ENCODE data around the gene GALNT4.

Gene GALNT4

DNA sequence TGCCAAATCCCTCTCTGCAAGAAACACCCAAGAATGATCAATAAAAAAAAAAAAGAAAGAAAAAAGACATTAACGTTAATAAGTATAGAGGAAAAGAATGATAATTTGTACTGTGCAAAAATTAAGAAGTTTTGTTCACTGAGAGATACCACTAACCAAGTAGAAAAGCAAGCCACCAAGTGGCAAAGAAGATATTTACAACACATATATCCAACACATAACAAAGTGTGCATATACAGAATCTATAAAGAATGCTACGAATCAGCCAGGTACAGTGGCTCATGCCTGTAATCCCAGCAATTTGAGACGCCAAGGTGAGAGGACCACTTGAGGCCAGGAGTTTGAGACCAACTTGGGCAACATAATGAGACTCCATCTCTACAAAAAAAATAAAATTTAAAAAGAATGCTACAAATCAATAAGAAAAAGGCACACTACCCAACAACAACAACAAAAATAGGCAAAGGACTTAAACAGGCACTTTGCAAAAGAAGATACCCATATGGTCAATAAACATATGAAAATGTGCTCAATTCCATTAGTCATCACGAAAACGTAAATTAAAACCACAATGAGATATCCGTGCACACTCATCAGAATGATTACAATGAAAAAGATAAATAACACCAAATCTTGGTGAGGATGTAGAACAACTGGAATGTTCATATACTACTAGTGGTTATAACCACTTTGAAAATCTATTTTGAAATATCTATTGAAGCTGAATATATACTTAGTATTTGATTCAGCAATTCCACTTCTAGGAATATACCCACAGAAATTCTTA is 19.8 kb downstream of the GALNT4 start:
- Histone ChIP-seq H3K9ac (ENCODE audit: low read length) (no peak overlapping the region), H3K4me3 (ENCODE audit: insufficient read depth, low read length, poor library complexity, severe bottlenecking) (no peak overlapping the region), H3K79me2 (ENCODE audit: insufficient read depth, low read length) (no peaks in the 10 kb centered on the region), H3K9me3 (ENCODE audit: insufficient read depth, low read length) (no peaks in the 10 kb centered on the region), H3K27me3 (ENCODE audit: low read length) (no peaks in the 10 kb centered on the region), H3K27ac (ENCODE audit: low read depth, low read length) (no peak overlapping the region), H3K4me2 (ENCODE audit: low read depth, low read length, poor library complexity, severe bottlenecking) (no peak overlapping the region), H4K20me1 (ENCODE audit: low read depth, low read length) (no peaks in the 10 kb centered on the region), H3K9me2 (replicated peaks; ENCODE audit: insufficient read depth, low read length) (no peaks in the 10 kb centered on the region), H2AFZ (ENCODE audit: low read depth, low read length, severe bottlenecking) (no peak overlapping the region), H3F3A (ENCODE audit: insufficient read depth) (no peaks in the 10 kb centered on the region), H3K36me3 (ENCODE audit: low read length) (no peaks in the 10 kb centered on the region)
- TF ChIP-seq EZH2phosphoT487 (conservative IDR thresholded peaks at IDR 0.05; ENCODE audit: low read length), result no peak
- TF ChIP-seq, protein P1, sequence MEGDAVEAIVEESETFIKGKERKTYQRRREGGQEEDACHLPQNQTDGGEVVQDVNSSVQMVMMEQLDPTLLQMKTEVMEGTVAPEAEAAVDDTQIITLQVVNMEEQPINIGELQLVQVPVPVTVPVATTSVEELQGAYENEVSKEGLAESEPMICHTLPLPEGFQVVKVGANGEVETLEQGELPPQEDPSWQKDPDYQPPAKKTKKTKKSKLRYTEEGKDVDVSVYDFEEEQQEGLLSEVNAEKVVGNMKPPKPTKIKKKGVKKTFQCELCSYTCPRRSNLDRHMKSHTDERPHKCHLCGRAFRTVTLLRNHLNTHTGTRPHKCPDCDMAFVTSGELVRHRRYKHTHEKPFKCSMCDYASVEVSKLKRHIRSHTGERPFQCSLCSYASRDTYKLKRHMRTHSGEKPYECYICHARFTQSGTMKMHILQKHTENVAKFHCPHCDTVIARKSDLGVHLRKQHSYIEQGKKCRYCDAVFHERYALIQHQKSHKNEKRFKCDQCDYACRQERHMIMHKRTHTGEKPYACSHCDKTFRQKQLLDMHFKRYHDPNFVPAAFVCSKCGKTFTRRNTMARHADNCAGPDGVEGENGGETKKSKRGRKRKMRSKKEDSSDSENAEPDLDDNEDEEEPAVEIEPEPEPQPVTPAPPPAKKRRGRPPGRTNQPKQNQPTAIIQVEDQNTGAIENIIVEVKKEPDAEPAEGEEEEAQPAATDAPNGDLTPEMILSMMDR (IDR thresholded peaks at IDR 0.05; ENCODE audit: insufficient read depth, low read length, poor library complexity, severe bottlenecking), result no peak

DNA sequence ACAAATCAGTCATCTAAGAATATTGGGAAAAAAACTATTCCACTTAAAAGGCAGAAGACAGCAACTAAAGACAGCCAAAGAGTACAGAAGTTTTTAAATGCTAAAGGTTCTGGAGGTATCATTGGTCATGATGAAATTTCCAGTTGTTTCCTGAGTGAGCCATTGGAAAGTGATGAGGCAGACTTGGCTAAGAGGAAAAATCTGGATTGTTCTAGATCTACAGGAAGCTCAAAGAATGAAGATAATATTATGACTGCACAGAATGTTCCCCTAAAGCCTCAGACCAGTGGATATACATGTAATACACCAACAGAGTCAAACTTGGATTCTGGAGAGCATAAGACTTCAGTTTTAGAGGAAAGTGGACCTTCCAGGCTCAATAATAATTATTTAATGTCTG is 22.8 kb downstream of the GALNT4 start:
- H3K4me2 ChIP-seq (ENCODE audit: low read depth, low read length, poor library complexity, severe bottlenecking), result no peak overlapping the region
- no peak overlapping the region for H3K27ac ChIP-seq (ENCODE audit: low read depth, low read length)
- no peaks in the 10 kb centered on the region for H3K79me2 ChIP-seq (ENCODE audit: insufficient read depth, low read length)
- no peaks in the 10 kb centered on the region for H4K20me1 ChIP-seq (ENCODE audit: low read depth, low read length)
- TF ChIP-seq EZH2phosphoT487 (conservative IDR thresholded peaks at IDR 0.05; ENCODE audit: low read length), result no peak
- TF ChIP-seq, protein P1 (IDR thresholded peaks at IDR 0.05; ENCODE audit: insufficient read depth, low read length, poor library complexity, severe bottlenecking), result no peak
- H3K9ac ChIP-seq (ENCODE audit: low read length), result no peak overlapping the region
- no peaks in the 10 kb centered on the region for H3K9me2 ChIP-seq (replicated peaks; ENCODE audit: insufficient read depth, low read length)
- no peaks in the 10 kb centered on the region for H3F3A ChIP-seq (ENCODE audit: insufficient read depth)
- no peaks in the 10 kb centered on the region for H3K9me3 ChIP-seq (ENCODE audit: insufficient read depth, low read length)
- no peaks in the 10 kb centered on the region for H3K27me3 ChIP-seq (ENCODE audit: low read length)
- no peak overlapping the region for H3K4me3 ChIP-seq (ENCODE audit: insufficient read depth, low read length, poor library complexity, severe bottlenecking)
- no peaks in the 10 kb centered on the region for H3K36me3 ChIP-seq (ENCODE audit: low read length)
- no peak overlapping the region for H2AFZ ChIP-seq (ENCODE audit: low read depth, low read length, severe bottlenecking)

DNA sequence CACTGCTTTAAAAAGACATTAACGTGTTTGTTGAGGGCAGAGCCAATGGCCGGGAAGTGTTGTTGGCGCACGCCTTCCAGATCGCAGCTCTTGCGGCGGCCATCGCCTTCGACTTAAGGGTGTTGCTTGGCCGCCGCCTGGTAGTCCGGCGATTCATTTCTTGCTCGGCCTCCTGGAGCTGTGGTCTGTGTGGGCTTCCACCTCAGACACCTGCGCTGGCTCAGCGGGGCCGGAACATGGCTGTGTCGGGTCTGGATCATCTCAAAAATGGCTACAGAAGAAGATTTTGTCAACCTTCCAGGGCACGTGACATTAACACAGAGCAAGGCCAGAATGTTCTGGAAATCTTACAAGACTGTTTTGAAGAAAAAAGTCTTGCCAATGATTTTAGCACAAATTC is 24.7 kb downstream of the GALNT4 start:
- Histone ChIP-seq H3K4me3 (ENCODE audit: insufficient read depth, low read length, poor library complexity, severe bottlenecking) (no peak overlapping the region), H3K9me2 (replicated peaks; ENCODE audit: insufficient read depth, low read length) (no peaks in the 10 kb centered on the region), H2AFZ (ENCODE audit: low read depth, low read length, severe bottlenecking) (no peak overlapping the region), H3K36me3 (ENCODE audit: low read length) (no peaks in the 10 kb centered on the region), H3K4me2 (ENCODE audit: low read depth, low read length, poor library complexity, severe bottlenecking) (no peak overlapping the region), H3K27ac (ENCODE audit: low read depth, low read length) (no peak overlapping the region), H3K27me3 (ENCODE audit: low read length) (no peaks in the 10 kb centered on the region), H3K9ac (ENCODE audit: low read length) (no peak overlapping the region), H4K20me1 (ENCODE audit: low read depth, low read length) (no peaks in the 10 kb centered on the region), H3F3A (ENCODE audit: insufficient read depth) (no peaks in the 10 kb centered on the region), H3K79me2 (ENCODE audit: insufficient read depth, low read length) (no peaks in the 10 kb centered on the region), H3K9me3 (ENCODE audit: insufficient read depth, low read length) (no peaks in the 10 kb centered on the region)
- TF ChIP-seq EZH2phosphoT487 (conservative IDR thresholded peaks at IDR 0.05; ENCODE audit: low read length), result no peak
- TF ChIP-seq, protein P1 (IDR thresholded peaks at IDR 0.05; ENCODE audit: insufficient read depth, low read length, poor library complexity, severe bottlenecking), result no peak

Data from SU-DHL-6 (cell line).